ENCODE measurements around the gene IFT74.
A peak's percentile ranks its signal among the peaks of the same experiment; 100 is the strongest.

The IFT74 gene

GRCh38 chr9:26974927-26975326 lies 18.7 kb downstream of the IFT74 start:
- no peak for DNase-seq (ENCODE audit: low spot score)

GRCh38 chr9:26975728-26976707 lies 19.8 kb downstream of the IFT74 start:
- DNase-seq (ENCODE audit: low spot score): no peak

- DNase-seq (ENCODE audit: low spot score): no peak
Observed at GRCh38 chr9:26983340-26983739, 27.1 kb downstream of the IFT74 start.

- no peak for DNase-seq (ENCODE audit: low spot score)
Observed at GRCh38 chr9:26995810-26996209, 39.6 kb downstream of the IFT74 start.

- no peak for DNase-seq (ENCODE audit: low spot score)
Observed at GRCh38 chr9:27003426-27004077, 47.3 kb downstream of the IFT74 start.

- no peak for DNase-seq (ENCODE audit: low spot score)
Observed at GRCh38 chr9:27005491-27005890, 49.3 kb downstream of the IFT74 start, which contains the start of gene LRRC19. Gene LRRC19 (minus strand): TSS chr9:27005672. CDS start chr9:26999694, 5,978 bp downstream.

- DNase-seq (ENCODE audit: low spot score): no peak
Observed at GRCh38 chr9:27019589-27019988, 63.4 kb downstream of the IFT74 start.

- no peak for DNase-seq (ENCODE audit: low spot score)
Observed at GRCh38 chr9:27022920-27023319, 66.7 kb downstream of the IFT74 start.

- no peak for DNase-seq (ENCODE audit: low spot score)
Observed at GRCh38 chr9:27029186-27029585, 73.0 kb downstream of the IFT74 start.

GRCh38 chr9:27033815-27034403 lies 77.7 kb downstream of the IFT74 start:
- peak; percentile 55 for DNase-seq (ENCODE audit: low spot score)

GRCh38 chr9:27037499-27037898 lies 81.3 kb downstream of the IFT74 start:
- DNase-seq (ENCODE audit: low spot score): no peak

GRCh38 chr9:27041746-27042145 lies 85.5 kb downstream of the IFT74 start:
- DNase-seq (ENCODE audit: low spot score): no peak

- no peak for DNase-seq (ENCODE audit: low spot score)
Observed at GRCh38 chr9:27042476-27042875, 86.3 kb downstream of the IFT74 start.

- DNase-seq (ENCODE audit: low spot score): no peak
Observed at GRCh38 chr9:27043176-27043575, 87.0 kb downstream of the IFT74 start.

- DNase-seq (ENCODE audit: low spot score): no peak
Observed at GRCh38 chr9:27047136-27047535, 90.9 kb downstream of the IFT74 start.

GRCh38 chr9:27053369-27054022 lies 97.3 kb downstream of the IFT74 start:
- no peak for DNase-seq (ENCODE audit: low spot score)

GRCh38 chr9:27054125-27054524 lies 97.9 kb downstream of the IFT74 start:
- no peak for DNase-seq (ENCODE audit: low spot score)

GRCh38 chr9:27054841-27055240 lies 98.6 kb downstream of the IFT74 start:
- no peak for DNase-seq (ENCODE audit: low spot score)

GRCh38 chr9:27059412-27059811 lies 103.2 kb downstream of the IFT74 start:
- DNase-seq (ENCODE audit: low spot score): no peak

GRCh38 chr9:27059907-27060306 lies 103.7 kb downstream of the IFT74 start:
- DNase-seq (ENCODE audit: low spot score): no peak

GRCh38 chr9:27065288-27065687 lies 109.1 kb downstream of the IFT74 start:
- DNase-seq (ENCODE audit: low spot score): no peak
